Gastrocnemius medialis (tissue), 4 donors: ENCODE results near the gene OMA1.

Experiments
- POLR2A ChIP-seq, 2 donors: fragments of 450-650 bp; IDR thresholded peaks; one replicate each; pipeline ENCODE4 v1.6.1; 2017; ENCODE audit warnings: antibody characterized with exemption in 2 of 2, mild to moderate bottlenecking in 2 of 2, moderate library complexity in 2 of 2
- TF ChIP-seq, protein P1 (sequence below), 5 experiments: fragments of 450-650 bp in 3 of 5; fragments of 200-600 bp in 2 of 5; sonication (generic) in 2 of 5; IDR thresholded peaks in 4 of 5; conservative IDR thresholded peaks in 1 of 5; 1 replicate in 4 of 5; 2 replicates in 1 of 5; pipeline ENCODE4 v1.5.1; 2016 to 2019; ENCODE audit warnings: antibody characterized with exemption in 5 of 5, mild to moderate bottlenecking in 3 of 5, moderate library complexity in 3 of 5

DNA sequence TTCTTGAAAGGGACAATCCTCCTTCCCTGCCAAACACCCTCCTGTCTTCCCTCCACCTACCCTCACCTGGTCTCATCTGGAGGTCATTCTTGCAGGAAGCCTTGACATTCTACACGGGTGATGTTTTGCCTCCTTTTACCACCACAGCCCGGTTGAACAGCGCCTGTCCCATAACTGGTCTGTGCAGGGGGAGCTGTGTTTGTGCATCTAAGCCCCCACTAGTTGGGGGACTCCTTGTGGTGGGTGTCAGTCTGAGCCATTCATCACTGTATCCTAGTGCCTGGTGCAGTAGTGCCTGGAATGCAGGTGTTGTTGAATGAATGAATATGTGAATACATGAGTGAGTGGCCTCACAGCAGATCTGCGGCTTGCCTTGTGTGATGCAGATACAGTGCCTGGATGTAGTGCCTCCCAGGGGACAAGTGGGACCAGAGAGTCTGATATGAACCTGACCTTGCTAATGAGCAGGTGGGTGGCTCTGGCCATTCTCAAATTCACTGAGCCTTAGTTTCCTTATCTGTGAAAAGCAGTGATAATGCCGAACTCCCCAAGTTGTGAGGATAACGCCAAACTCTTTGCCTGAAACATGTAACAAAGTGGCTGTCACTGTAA, 79.8 kb downstream of the OMA1 start:
- TF ChIP-seq, protein P1, sequence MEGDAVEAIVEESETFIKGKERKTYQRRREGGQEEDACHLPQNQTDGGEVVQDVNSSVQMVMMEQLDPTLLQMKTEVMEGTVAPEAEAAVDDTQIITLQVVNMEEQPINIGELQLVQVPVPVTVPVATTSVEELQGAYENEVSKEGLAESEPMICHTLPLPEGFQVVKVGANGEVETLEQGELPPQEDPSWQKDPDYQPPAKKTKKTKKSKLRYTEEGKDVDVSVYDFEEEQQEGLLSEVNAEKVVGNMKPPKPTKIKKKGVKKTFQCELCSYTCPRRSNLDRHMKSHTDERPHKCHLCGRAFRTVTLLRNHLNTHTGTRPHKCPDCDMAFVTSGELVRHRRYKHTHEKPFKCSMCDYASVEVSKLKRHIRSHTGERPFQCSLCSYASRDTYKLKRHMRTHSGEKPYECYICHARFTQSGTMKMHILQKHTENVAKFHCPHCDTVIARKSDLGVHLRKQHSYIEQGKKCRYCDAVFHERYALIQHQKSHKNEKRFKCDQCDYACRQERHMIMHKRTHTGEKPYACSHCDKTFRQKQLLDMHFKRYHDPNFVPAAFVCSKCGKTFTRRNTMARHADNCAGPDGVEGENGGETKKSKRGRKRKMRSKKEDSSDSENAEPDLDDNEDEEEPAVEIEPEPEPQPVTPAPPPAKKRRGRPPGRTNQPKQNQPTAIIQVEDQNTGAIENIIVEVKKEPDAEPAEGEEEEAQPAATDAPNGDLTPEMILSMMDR (IDR thresholded peaks at IDR 0.05 in 4 of 5, conservative IDR thresholded peaks at IDR 0.05 in 1 of 5): no peak
- TF ChIP-seq POLR2A (IDR thresholded peaks at IDR 0.05): no peak
